CD4-positive, alpha-beta T cell treated with Interleukin-17A for 4 hours (primary cell): Measurements from ENCODE around the gene ADCK2.
"Not testable (repeated sequence)": the region's sequence is repeated elsewhere in the genome, so short reads cannot be mapped to it uniquely, and the experiment has no call there.

ENCODE experiments used
- DNase-seq: peaks from one replicate; pipeline ENCODE4 v3.0.0-alpha.2; 2020; ENCODE audit warnings: mixed read lengths

Gene ADCK2

DNA sequence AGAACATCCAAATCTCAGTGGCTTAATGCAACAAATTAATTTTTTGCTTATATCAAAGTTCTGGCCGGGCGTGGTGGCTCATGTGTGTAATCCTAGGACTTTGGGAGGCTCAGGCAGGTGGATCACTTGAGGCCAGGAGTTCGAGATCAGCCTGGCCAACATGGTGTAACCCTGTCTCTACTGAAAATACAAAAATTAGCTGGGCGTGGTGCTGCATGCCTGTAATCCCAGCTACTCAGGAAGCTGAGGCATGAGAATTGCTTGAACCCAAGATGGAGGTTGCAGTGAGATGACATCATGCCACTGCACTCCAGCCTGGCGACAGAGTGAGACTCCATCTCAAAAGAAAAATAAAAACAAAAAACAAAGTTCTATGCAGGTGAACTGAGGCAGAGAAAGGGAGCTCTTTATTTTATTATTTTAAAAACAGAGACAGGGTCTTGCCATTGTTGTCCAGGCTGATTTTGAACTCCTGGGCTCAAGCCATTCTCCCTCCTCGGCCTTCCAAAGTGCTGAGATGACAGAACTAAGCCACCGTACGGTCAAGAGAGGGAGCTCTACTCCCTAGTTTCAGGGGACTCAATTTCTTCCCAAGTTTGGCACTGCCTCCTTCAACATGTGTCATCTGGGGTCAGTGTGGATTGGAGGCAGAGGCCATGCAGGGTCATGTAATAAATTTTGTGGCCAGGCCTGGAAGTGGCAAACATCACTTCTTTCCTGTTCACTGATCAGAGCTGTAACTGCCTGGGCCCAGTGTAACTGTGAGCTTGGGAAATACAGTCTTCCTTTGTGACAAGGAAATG lies 2.4 kb downstream of the ADCK2 start:
- DNase-seq: no peak

DNA sequence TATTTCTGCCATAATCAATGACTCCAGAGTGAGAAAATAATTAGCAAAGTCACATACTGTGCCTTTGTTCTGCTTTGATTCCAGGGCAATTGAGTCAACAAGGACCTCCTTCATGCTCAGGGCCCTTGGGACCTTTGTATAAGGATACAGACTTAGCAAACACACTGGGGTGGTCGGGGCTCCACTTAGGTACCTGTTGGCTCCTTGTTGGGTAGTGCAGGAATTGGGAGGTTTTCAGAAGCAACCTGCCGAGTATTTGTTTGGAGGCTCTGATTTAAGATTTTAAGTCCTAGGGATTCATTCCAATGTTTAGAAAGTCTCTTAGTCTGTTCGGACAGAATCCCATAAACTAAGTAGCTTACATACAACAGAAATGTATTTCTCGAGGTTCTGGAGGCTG lies 3.0 kb downstream of the ADCK2 start:
- no peak for DNase-seq

DNA sequence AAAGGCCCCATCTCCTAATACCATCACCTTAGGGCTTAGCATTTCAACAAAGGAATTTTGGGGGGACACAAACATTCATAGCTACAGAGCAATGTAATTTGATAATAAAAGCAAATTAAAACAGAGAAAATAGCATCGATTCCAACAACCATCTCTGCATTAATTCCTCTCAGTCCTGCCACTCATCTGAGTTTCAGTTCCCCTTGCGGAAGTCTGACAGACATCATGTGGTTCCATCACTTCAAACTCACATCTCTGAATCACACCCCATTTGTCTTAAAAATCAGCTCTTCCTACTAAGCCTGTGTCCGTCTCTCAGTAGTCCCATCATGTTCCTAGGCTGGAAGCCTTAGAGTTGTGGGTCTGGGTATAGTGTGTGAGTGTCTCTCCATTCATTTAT lies 3.6 kb downstream of the ADCK2 start:
- no peak for DNase-seq

DNA sequence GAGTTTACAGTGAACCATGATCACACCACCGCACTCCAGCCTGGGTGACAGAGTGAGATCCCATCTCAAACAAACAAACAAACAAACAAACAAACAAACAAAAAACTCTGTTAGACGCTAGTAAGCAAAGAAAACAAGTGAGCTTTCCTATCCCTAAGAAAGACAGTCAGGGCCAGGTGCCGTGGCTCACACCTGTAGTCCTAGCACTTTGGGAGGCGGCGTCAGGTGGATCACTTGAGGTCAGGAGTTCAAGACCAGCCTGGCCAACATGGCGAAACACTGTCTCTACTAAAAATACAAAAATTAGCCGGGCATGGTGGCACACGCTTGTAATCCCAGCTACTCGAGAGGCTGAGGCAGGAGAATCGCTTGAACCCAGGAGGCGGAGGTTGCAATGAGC lies 4.2 kb downstream of the ADCK2 start:
- DNase-seq: not testable (repeated sequence)

DNA sequence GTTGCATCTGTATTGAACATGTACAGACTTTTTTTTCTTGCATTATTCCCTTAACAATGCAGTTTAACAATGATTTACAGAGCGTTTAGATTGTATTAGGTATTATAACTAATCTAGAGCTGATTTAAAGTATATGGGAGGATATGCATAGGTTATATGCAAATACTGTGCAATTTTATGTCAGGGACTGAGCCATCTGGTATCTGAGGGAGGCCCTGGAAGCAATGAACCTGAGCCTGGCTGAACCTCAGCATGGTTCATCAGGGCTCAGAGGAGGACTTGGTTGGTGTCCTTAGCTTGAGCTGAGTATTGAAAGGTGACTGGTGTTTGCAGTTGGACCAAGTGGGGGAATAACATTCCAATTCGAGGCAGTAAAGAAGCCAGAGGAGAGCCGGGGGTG lies 4.8 kb downstream of the ADCK2 start:
- no peak for DNase-seq

DNA sequence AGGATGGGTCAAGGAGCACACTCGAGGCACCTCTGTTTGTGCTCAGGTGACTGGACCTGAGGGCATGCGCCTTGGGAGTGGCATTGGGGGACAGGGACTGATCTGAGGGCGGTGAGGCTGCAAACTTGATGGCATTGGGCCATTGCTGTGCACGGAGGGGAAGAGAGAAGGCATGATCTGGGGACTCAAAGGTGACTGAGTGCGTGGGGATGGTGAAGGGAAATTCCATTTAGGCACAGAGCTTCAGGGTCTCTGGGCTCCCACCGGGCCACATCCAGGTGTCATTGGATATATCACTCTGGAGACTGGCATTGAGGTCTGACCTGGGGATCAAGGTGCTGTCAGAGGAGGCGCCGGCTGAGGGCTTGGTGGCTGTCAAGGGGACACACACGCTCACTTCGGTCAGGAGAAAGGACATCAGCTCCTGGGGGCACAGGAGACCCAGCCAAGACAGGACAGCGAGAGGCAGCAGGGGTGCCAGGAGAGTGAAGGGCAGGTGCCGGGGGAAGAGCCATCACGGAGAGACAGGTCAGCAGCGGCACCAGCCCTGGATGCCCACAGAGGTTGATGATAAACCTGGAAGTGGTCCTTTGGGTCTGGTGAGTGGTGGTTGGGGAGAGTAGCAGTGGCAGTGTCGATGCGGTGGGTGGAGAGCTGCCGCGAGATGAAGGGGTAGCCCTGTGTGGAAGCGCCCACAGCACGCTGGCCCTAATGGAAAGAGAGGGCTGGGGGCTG lies 5.5 kb downstream of the ADCK2 start:
- DNase-seq: no peak

DNA sequence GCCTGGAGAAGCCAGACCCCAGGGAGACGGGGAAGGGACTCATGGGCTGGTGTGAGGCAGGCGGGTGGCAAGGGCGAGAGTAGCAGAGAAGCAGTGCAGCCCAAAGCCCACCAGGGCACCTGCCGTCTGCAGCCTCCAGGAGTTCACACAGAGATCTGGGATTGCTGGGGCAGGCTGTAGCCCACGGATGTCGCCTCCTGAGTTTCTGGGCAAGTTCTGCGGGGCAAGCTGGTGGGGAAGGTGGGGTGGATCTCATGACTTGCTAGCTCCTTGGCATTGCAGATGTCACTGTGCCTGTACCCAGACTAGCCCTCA lies 6.0 kb downstream of the ADCK2 start:
- no peak for DNase-seq

DNA sequence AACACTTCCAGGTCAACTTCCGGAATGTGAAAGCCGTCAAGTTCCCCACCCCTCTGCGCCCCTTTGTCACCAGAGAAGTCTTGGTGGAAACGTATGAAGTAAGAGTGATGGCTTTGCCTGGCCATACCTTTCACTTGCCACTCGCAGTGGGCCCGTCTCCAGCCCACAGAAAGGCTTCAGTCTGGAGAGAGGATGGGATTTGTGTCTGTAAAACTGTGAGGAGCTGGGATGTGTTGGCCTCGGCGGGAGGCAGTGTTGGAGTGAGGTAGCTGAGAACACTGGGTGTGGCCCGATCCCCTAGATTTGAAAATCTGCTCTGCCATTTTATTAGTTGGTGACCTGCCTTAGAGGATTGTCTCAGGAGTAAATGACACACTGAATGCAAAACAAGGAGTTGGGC lies 6.4 kb downstream of the ADCK2 start:
- no peak for DNase-seq

DNA sequence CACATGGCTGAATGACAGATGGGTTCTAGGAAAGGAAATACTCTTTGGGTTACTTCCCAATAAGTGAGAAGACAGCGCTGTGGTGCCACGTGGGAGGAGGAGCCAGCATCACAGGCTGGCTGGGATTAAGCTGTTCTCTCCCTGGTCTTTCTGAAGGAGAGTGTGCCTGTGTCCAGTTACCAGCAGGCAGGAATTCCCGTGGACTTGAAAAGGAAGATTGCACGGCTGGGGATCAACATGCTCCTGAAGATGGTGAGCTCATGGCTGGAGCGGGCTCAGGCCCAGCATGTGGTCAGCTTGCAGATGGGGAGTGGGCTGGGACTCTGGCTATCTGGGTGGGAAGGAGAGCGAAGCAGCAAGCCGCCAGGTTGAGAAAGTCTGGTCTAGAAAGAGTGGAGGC lies 8.1 kb downstream of the ADCK2 start:
- DNase-seq: no peak

DNA sequence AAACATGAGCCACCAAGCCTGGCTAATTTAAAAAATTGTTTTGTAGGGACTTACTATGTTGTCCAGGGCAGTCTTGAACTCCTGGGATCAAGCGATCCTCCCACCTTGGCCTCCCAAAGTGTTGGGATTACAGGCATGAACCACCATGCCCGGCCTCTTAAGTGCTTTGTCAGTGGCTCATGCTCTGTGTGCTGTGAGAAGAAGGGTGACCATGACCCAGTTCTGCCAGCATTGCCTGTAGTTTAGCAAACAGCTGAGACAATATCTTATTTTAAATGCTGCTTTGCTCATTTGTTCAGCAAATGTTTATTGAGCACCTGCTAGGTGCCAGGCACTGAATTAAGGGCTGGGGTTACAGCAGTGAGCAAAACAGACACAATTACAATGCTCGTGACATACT lies 9.0 kb downstream of the ADCK2 start:
- DNase-seq: no peak

DNA sequence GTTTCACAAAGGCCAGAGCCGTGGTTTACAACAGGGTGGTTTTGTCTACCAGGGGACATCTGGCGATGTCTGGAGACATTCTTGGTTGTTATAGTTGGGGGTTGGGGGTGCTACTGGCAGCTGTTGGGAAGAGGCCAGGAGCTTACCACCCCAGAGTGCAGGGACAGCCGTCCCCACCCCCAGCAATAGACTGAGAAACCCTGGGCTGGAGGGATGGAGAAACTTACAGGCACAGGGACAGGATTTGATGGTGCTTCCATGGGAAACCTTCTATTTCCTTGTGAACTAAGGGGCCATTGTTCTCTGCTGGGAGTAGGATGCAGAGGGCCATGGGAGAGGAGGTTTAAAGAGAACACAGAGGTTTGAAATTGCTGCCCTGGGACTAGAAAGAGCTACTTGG lies 10.9 kb downstream of the ADCK2 start:
- no peak for DNase-seq

DNA sequence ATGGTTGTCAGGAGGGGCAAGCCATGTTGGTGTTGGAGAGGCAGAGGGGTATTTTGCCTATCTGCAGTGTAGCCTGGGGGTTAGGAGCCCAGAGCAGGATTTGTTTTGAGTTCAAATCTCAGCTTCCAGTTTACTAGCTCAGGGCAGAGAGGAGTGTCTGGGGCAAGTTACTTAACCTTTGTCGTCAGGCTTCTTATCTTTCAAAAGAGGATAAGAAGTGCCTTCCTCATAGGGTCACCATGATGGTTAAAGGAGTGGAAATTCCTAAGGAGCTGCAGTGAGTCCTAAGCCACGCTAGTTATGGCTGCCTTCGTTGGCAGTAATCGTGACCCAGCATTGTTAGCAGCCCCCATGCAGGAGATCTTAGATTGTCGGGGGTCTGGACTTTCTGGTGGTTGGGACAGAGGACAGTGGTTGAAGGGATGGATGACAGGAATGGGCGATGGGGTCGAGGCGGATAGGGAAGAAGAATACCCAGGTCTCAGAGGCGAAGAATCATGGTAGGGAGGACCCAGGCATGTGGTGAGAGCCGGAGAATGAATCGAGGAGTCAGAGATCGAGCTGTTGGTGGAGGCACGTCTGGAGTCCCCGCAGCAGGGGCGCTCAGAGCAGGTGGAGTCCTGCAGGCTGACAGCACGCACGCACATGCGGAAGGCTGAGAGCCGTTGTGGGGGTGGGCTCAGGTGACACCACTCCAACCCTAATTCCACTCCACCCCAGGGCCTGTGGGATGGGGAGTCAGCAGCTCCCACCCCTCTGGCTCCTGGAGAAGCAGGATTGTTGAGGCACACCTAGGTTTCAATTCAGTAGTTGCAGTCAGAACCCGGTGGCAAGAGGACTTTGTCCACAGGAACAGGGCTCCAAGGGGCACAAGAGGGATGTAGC lies 11.6 kb downstream of the ADCK2 start:
- no peak for DNase-seq

DNA sequence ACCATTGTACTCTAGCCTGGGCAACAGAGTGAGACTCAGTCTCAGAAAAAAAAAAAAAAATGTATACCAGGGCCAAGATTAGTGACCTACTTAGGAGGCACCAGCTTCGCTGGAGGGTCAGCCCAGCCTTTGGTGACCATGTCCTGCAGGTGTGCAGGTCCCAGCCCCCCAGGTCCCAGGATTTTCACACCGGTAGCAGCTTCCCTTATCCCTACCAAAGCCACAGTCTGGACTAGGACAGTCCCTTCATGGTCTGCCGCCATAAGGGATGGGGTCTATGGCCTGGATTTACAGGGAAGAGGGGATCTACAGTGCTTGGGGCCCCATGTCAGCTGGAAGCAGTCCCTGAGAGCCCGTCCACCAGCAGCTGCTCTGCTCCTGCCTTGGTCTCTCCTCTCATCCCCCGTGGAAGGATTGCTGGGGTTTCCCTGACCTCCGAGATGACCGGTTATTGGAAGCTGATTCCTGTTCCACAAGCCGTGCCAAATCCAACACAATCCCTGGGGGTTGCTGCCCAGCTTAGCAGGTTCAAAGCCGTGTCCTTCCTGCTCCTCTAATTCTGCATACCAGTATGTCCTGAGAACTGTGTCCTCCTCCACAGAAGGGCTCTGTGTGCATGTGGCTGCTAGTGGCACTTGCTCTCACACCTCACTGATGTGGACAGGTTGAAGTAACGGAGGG lies 12.8 kb downstream of the ADCK2 start:
- no peak for DNase-seq

DNA sequence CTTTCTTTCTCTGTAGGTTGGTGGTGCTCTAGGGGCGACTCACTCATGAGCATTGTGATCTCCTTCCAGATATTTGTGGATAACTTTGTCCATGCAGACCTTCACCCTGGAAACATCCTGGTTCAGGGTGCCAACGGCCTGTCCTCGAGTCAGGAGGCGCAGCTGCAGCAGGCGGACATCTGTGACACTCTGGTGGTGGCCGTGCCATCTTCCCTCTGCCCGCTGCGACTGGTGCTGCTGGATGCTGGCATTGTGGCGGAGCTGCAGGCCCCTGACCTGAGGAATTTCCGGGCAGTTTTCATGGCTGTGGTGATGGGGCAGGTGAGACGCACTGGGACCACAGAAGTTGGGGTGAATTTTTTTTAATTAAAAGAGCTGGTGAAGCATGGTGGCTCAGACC lies 14.2 kb downstream of the ADCK2 start:
- DNase-seq: no peak

DNA sequence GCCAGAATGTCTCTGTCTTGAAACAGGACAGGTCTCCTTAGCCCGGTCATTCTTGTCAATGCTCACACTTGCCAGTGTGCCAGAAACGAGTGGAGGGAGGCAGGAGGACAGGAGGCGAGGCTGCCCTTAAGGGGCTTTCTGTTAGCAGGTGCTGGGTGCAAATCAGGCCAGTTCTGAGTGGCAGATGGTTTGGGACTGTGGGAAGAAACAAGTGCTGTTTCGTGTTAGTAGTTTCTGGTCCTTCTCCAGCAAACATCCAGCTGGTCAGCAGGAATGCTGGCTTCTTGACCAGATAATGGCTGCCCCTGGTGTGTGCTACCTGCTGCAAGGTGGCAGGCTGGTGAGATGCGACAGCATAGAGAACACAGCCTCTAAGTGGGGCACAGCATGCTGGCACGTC lies 15.6 kb downstream of the ADCK2 start:
- DNase-seq: no peak

DNA sequence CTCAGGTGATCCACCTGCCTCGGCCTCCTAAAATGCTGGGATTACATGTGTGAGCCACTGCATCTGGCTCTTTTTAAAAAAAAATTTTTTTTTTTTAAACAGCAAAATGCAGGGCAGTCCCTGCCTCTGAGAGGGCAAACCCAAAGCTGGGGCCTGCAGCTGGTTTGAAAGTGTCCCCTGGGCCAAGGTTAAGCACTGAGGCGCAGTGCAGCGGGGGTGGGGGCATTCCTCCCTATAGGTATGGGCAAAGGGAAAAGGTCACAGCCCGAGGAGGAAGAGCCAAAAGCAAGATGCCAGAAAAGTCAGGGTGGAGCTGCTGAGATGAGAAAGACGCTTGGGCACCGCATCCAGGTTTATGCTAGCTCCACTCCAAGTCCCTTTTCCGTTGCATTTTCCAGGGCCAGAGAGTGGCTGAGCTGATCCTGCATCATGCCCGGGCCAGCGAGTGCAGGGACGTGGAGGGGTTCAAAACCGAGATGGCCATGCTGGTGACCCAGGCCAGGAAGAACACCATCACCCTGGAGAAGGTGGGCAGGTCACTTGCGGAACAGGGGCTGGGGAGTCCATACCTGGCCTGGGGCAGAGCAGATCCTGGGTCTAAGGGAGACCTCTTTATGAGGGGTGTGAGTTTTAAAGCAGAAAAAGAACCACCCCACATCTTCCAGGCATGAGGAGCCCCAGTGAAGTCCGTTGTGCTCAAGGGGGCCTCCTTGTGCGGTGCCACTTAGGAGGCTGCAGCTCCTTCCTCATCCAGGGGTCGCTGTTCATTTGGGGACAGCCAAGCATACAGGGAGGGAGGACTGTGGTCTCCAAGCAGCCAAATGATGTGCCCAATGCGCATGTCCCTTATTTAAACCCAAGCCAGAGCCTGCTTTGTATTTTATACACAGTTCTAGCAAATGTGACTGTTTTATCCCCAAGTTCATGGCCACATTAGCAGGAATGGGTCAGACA lies 16.7 kb downstream of the ADCK2 start:
- no peak for DNase-seq

DNA sequence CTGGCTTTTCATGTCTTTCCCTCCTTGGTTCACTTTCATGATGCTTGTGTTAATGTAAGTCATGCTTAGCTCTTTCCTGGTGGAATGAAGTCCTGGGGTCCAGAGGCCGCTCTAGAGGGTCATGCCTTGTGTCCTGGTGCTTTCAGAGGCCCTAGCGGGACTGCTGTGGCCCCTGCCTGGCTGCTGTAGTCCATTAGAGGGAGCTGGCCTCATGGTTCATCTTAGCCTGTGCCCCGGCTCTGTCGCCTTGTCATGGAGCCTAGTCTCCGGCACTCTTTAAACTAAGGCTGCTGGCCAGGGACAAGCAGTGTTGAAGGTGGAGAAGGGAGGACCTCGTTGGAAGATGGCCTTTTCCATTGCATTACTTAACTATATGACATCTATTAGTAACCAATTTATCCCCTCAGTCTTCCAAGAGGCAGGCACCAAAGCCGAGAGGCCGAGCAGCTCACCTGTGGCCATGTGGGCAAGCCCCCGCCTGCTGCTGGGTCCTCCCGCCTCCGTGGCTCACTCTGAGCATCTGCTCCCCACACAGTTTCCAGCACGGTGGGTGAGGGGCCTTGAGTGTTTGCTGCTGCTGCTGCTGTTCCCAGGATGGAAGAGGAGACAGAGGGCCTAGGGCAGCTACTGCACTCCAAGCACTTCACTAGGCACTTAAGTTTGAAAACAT lies 18.8 kb downstream of the ADCK2 start:
- no peak for DNase-seq

DNA sequence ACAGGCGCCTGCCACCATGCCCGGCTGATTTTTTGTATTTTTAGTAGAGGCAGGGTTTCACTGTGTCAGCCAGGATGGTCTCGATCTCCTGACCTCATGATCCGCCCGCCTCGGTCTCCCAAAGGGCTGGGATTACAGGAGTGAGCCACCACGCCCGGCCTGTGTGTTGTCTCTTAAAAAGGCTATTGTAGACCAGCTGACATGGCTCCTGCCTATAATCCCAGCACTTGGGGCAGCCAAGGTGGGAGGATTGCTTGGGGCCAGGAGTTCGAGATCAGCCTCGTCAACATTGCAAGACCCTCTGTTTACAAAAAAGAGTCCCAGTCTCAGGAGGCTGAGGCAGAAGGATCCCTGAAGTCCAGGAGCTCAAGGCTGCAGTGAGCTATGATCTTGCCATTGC lies 21.1 kb downstream of the ADCK2 start:
- not testable (repeated sequence) for DNase-seq

DNA sequence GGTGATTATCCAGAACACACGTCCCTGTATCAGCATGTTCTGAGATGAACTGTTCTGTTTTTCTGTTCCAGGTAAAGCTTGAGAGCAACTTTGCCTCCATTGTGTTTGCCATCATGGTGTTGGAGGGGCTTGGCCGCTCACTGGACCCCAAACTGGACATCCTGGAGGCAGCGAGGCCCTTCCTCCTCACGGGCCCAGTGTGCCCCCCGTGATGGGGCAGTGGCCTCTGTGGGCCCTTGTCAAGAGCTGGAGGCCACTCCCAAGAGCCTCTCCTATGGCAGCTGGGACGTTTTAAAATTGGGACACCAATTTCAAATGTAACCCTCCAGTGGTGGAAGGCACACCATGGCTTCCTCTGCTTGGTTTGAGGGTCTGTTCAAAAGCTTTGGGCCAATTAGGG lies 21.8 kb downstream of the ADCK2 start:
- DNase-seq: no peak

DNA sequence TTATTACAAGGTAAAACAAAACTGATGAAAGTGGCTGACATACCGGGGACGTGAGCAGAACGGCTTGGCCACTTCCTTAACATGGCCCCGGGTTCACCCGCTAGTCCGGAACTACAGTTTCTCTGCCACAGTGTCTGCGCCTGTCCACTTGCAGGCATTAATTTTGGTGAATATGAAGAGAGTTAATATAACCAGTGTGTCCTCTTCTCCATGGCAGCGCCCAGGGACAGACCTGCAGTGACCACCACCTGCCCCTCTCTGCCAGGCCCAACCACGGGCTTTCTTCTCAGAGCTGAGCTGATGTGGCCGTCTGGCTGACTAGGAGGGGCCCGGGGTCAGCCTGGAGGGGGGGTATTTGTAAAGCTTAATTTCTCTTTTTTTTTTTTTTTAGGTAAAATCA lies 22.6 kb downstream of the ADCK2 start:
- DNase-seq: no peak

DNA sequence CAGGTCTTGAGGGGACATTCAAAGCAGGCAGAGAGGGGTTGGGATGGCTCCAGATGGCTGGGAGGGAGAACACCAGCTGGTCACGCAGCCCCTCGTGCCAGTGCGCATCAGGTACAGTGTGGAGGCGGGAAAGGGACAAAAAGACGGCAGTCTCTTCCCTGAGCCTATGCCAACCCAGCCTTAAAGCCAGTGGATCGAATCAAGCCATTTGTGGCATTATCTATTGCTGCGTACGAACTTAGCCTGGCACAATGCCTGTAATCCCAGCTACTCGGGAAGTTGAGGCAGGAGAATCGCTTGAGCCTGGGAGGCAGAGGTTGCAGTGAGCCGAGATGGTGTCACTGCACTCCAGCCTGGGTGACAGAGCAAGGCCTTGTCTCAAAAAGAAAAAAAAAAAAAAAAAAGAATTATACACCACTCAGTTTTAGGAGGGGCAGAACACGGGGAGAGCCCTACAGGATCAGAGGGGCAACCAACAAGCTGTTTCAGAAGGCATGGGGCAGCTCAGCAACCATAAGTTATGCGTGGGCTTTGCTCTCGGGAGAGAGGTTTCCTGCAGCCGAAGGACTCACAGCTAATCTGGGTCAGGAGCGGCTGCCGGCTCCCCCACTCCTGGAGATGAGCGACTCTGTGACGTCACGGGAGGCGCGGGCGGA lies 23.4 kb downstream of the ADCK2 start:
- peak; percentile 97 for DNase-seq
